Endothelial cell of umbilical vein (primary cell): ENCODE data around the gene ZNF831. TPM values are rescaled to one million over a fixed set of nuclear protein-coding genes. Genes with fewer than 3 reads are reported as not detected.

Experiments
- BruUV-seq: library from RNA; stranded (reverse); fragments of 400-500 nt; replicated peaks from 2 replicates; lab custom pipeline; 2021; lab: Mats Ljungman, UMichigan
- CTCF ChIA-PET: fragments of 300-600, 350-600 bp; sonication (Branson Sonifier 250); formaldehyde crosslinking; loops from one replicate; lab custom pipeline; 2021; ENCODE audit warnings: antibody characterized with exemption, inconsistent platforms; lab: Charles Lee
- POLR2A ChIA-PET: fragments of 300-600, 350-600 bp; sonication (Branson Sonifier 250); formaldehyde crosslinking; loops from one replicate; lab custom pipeline; 2021; ENCODE audit warnings: antibody characterized with exemption, inconsistent platforms; lab: Charles Lee
- DNase-seq: peaks from one replicate; pipeline ENCODE4 v3.0.0-alpha.2; 2011; ENCODE audit warnings: low read depth, low spot score
- FAIRE-seq: peaks from 2 replicates; lab custom pipeline; 2011; peaks lifted over from hg19 to GRCh38; lab: Jason Lieb, UNC
- H2AFZ ChIP-seq: 2 replicates; pipeline ENCODE4 v1.6.0; 2012; ENCODE audit warnings: low read depth, low read length, control low read depth, inconsistent platforms
- H3K27ac ChIP-seq: 2 replicates; pipeline ENCODE4 v1.5.1; 2011; ENCODE audit warnings: low read depth, mild to moderate bottlenecking, control low read depth, low read length, moderate library complexity; ENCODE audit not compliant: insufficient read depth
- H3K27me3 ChIP-seq, 2 experiments: 2 replicates each; pipeline versions ENCODE4 v1.6.0 to v1.6.1; 2011; ENCODE audit warnings: low read length in 2 of 2, mixed read lengths in 1 of 2; ENCODE audit not compliant: control insufficient read depth in 2 of 2, insufficient read depth in 2 of 2
- H3K36me3 ChIP-seq, 2 experiments: 2 replicates in 1 of 2; 3 replicates in 1 of 2; pipeline ENCODE4 v1.5.1; 2011; ENCODE audit warnings: low read length in 2 of 2, mild to moderate bottlenecking in 1 of 2, moderate library complexity in 1 of 2; ENCODE audit not compliant: control insufficient read depth in 2 of 2, insufficient read depth in 2 of 2; ENCODE audit errors: extremely low read depth in 1 of 2
- H3K4me1 ChIP-seq: 3 replicates; pipeline ENCODE4 v1.5.1; 2011; ENCODE audit warnings: mild to moderate bottlenecking, low read length; ENCODE audit not compliant: control insufficient read depth, insufficient read depth; ENCODE audit errors: extremely low read depth
- H3K4me2 ChIP-seq: 2 replicates; pipeline ENCODE4 v1.6.1; 2011; ENCODE audit warnings: low read length, control low read depth, mixed read lengths; ENCODE audit not compliant: insufficient read depth
- H3K4me3 ChIP-seq, 3 experiments: fragments of 200-600 bp in 1 of 3; sonication (generic), shearing (Covaris generic) in 1 of 3; replicated peaks in 1 of 3; 2 replicates each; pipeline ENCODE4 v1.5.1; 2011 to 2016; ENCODE audit warnings: control low read depth in 3 of 3, low read length in 3 of 3, mild to moderate bottlenecking in 2 of 3, inconsistent platforms in 1 of 3, low read depth in 1 of 3, moderate library complexity in 1 of 3; ENCODE audit not compliant: insufficient read depth in 1 of 3
- H3K79me2 ChIP-seq: 2 replicates; pipeline ENCODE4 v1.6.0; 2012; ENCODE audit warnings: low read length, inconsistent platforms; ENCODE audit not compliant: control insufficient read depth, insufficient read depth
- H3K9ac ChIP-seq: replicated peaks from 2 replicates; pipeline ENCODE3; 2011; ENCODE audit warnings: low read length, control low read depth; ENCODE audit not compliant: insufficient read depth; ENCODE audit errors: extremely low read depth
- H3K9me1 ChIP-seq: replicated peaks from 3 replicates; pipeline ENCODE4 v1.6.0; 2011; ENCODE audit warnings: mild to moderate bottlenecking, low read length; ENCODE audit not compliant: control insufficient read depth, insufficient read depth; ENCODE audit errors: extremely low read depth
- H3K9me3 ChIP-seq: replicated peaks from 2 replicates; pipeline ENCODE4 v1.5.1; 2012; ENCODE audit warnings: low read length, inconsistent platforms; ENCODE audit not compliant: control insufficient read depth, insufficient read depth
- H4K20me1 ChIP-seq: replicated peaks from 2 replicates; pipeline ENCODE3; 2011; ENCODE audit warnings: mild to moderate bottlenecking, low read length; ENCODE audit not compliant: control insufficient read depth, insufficient read depth; ENCODE audit errors: extremely low read depth
- EZH2 ChIP-seq: IDR thresholded peaks from 2 replicates; pipeline ENCODE4 v1.6.1; 2012; ENCODE audit warnings: borderline replicate concordance, low read depth, mild to moderate bottlenecking, moderate library complexity, low read length, inconsistent platforms; ENCODE audit not compliant: severe bottlenecking
- FOS ChIP-seq: IDR thresholded peaks from 2 replicates; pipeline ENCODE4 v1.6.1; 2011; ENCODE audit warnings: mild to moderate bottlenecking, low read length, moderate library complexity, borderline replicate concordance; ENCODE audit not compliant: insufficient read depth
- JUN ChIP-seq: IDR thresholded peaks from 2 replicates; pipeline ENCODE4 v1.6.1; 2011; ENCODE audit warnings: borderline replicate concordance, low read depth; ENCODE audit not compliant: insufficient read length, insufficient read depth
- MYC ChIP-seq: IDR thresholded peaks from one replicate; pipeline ENCODE4 v1.6.1; 2011; ENCODE audit warnings: mild to moderate bottlenecking, low read depth, low read length
- POLR2A ChIP-seq: IDR thresholded peaks from 2 replicates; pipeline ENCODE4 v1.6.1; 2012; ENCODE audit warnings: low read depth, mild to moderate bottlenecking, control low read depth, low read length
- POLR2AphosphoS5 ChIP-seq: IDR thresholded peaks from 2 replicates; pipeline ENCODE4 v1.6.1; 2012; ENCODE audit warnings: low read depth, mild to moderate bottlenecking, control low read depth, low read length, moderate library complexity; ENCODE audit not compliant: insufficient read depth
- dilution Hi-C: fragments of 300-500 bp; cut with MboI; formaldehyde crosslinking; loops from one replicate; pipeline ENCODE4 v1.15.0; 2019; ENCODE audit warnings: low sequenced_read_pairs; ENCODE audit not compliant: extremely low pct_ligation_motif_present
- intact Hi-C: fragments of 100-400 bp; cut with micrococcal nuclease; formaldehyde crosslinking; loops from one replicate; pipeline ENCODE4 v1.10.0; 2022
- polyA plus RNA-seq, 4 experiments: library from polyadenylated mRNA; depleted of rRNA in 3 of 4; stranded (reverse) in 3 of 4; unstranded in 1 of 4; fragments of >200 nt; gene quantifications; 2 replicates each; pipeline versions ENCODE4 v1.2.1 to v1.2.3, GENCODE V29; 2011 to 2012; ENCODE audit warnings: missing spikeins in 1 of 4
- total RNA-seq: library from RNA; stranded (reverse); gene quantifications from 2 replicates; pipeline ENCODE4 v1.2.3, GENCODE V29; 2021
- TF ChIP-seq, protein P1 (sequence below), 2 donors: IDR thresholded peaks; 1 replicate in 1 of 2; 2 replicates in 1 of 2; pipeline ENCODE4 v1.5.1; 2011; ENCODE audit warnings: low read length in 2 of 2, mild to moderate bottlenecking in 2 of 2, moderate library complexity in 2 of 2, control low read depth in 1 of 2, inconsistent platforms in 1 of 2, low read depth in 1 of 2; ENCODE audit not compliant: insufficient read depth in 1 of 2; ENCODE audit errors: extremely low read depth in 1 of 2
- TF ChIP-seq, protein P2 (sequence below): IDR thresholded peaks from 2 replicates; pipeline ENCODE4 v1.6.1; 2011; ENCODE audit not compliant: insufficient read depth, insufficient read length

Gene ZNF831
- total and polyA plus RNA-seq, 2 donors (not counting 3 experiments of a cell fraction or from before 2014, with no cell fraction given), result not detected

DNA sequence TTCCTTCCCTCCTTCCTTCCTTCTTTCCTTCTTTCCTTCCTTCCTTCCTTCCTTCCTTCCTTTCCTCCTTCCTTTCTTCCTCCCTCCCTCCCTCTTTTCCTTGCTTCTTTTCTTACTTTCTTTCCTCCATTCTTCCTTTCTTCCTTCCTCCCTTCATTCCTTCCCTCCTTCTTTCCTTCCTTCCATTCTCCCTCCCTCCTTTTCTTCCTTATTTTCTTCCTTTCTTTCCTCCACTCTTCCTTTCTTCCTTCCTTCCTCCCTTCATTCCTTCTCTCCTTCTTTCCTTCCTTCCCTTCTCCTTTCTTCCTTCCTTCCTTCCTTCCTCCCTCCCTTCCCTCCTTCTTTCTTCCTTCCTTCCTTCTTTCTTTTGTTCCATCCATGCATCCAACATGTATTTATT lies 101.7 kb downstream of the ZNF831 start:
- no peak overlapping the region for H3K27ac ChIP-seq
- no TSS peak for BruUV-seq
- H3K4me3 ChIP-seq, result no peak overlapping the region
- dilution Hi-C loops (no loop called here), intact Hi-C loops (no loop called here)
- no peaks in the 10 kb centered on the region for H4K20me1 ChIP-seq
- H3K4me2 ChIP-seq, result no peak overlapping the region
- TF ChIP-seq JUN, result no peak
- TF ChIP-seq MYC, result no peak
- TF ChIP-seq POLR2AphosphoS5, result no peak
- H3K79me2 ChIP-seq, result no peaks in the 10 kb centered on the region
- H2AFZ ChIP-seq, result no peak overlapping the region
- H3K4me1 ChIP-seq, result no peaks in the 10 kb centered on the region
- POLR2A ChIA-PET, result no interaction called here
- CTCF ChIA-PET, result no interaction called here
- FAIRE-seq (no peak), DNase-seq (no peak)
- H3K9me3 ChIP-seq, result no peaks in the 10 kb centered on the region
- H3K9ac ChIP-seq, result no peak overlapping the region
- H3K36me3 ChIP-seq, result no peaks in the 10 kb centered on the region
- H3K27me3 ChIP-seq, result no peaks in the 10 kb centered on the region
- no peaks in the 10 kb centered on the region for H3K9me1 ChIP-seq

DNA sequence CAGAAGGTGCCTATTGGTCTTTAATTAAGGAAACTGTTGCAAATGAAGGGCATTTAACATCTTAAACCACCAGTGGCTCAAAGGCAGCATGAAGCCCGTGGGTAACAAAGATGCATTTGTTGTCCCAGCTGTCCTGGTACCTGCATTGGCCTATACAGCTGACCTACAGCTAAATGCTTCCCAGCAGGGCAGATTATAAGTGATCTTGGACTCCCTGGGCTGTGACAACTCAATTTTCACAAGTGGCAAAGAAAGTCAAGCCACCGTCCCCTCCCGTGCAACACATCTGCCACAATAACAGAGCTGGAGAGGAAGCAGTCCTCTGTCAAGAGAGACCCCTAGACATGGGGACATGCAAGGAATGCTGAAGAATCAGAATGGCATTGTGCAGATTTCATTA lies 105.2 kb downstream of the ZNF831 start:
- dilution Hi-C loops (no loop called here), intact Hi-C loops (no loop called here)
- H3K9me3 ChIP-seq, result no peaks in the 10 kb centered on the region
- no peaks in the 10 kb centered on the region for H3K27me3 ChIP-seq
- no peak for TF ChIP-seq MYC
- TF ChIP-seq EZH2, result no peak
- no peak for TF ChIP-seq FOS
- TF ChIP-seq, protein P1, sequence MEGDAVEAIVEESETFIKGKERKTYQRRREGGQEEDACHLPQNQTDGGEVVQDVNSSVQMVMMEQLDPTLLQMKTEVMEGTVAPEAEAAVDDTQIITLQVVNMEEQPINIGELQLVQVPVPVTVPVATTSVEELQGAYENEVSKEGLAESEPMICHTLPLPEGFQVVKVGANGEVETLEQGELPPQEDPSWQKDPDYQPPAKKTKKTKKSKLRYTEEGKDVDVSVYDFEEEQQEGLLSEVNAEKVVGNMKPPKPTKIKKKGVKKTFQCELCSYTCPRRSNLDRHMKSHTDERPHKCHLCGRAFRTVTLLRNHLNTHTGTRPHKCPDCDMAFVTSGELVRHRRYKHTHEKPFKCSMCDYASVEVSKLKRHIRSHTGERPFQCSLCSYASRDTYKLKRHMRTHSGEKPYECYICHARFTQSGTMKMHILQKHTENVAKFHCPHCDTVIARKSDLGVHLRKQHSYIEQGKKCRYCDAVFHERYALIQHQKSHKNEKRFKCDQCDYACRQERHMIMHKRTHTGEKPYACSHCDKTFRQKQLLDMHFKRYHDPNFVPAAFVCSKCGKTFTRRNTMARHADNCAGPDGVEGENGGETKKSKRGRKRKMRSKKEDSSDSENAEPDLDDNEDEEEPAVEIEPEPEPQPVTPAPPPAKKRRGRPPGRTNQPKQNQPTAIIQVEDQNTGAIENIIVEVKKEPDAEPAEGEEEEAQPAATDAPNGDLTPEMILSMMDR (IDR thresholded peaks at IDR 0.05; ENCODE audit: extremely low read depth in 1 of 2, insufficient read depth in 1 of 2, low read depth in 1 of 2, low read length in 2 of 2), result no peak
- no peak for TF ChIP-seq POLR2A
- TF ChIP-seq, protein P2, sequence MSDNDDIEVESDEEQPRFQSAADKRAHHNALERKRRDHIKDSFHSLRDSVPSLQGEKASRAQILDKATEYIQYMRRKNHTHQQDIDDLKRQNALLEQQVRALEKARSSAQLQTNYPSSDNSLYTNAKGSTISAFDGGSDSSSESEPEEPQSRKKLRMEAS, result no peak
- no peak overlapping the region for H2AFZ ChIP-seq
- no peaks in the 10 kb centered on the region for H4K20me1 ChIP-seq
- H3K4me3 ChIP-seq, result no peak overlapping the region
- CTCF ChIA-PET, result no interaction called here
- H3K9ac ChIP-seq, result no peak overlapping the region
- H3K9me1 ChIP-seq, result no peaks in the 10 kb centered on the region
- H3K27ac ChIP-seq, result no peak overlapping the region
- H3K36me3 ChIP-seq, result no peaks in the 10 kb centered on the region
- no peak for DNase-seq
- POLR2A ChIA-PET, result no interaction called here
- no peaks in the 10 kb centered on the region for H3K79me2 ChIP-seq
- BruUV-seq, result no TSS peak
- H3K4me2 ChIP-seq, result no peak overlapping the region
- H3K4me1 ChIP-seq, result no peaks in the 10 kb centered on the region
- FAIRE-seq, result no peak
